Fibroblast of lung (primary cell): ENCODE measurements around the gene CENPP. TPM values are rescaled to one million over a fixed set of nuclear protein-coding genes. Genes with fewer than 3 reads are reported as not detected.
"Not testable (repeated sequence)": the region's sequence is repeated elsewhere in the genome, so short reads cannot be mapped to it uniquely, and the experiment has no call there.

ENCODE experiments used
- DNase-seq, 2 donors: peaks; one replicate each; pipeline versions ENCODE4 v3.0.0 to v3.0.0-alpha.2; 2010; ENCODE audit warnings: low read depth in 2 of 2
- H2AFZ ChIP-seq: 2 replicates; pipeline ENCODE4 v1.5.1; 2012; ENCODE audit warnings: low read length, control low read depth, inconsistent platforms
- H3K27ac ChIP-seq: 2 replicates; pipeline ENCODE4 v1.5.1; 2011; ENCODE audit warnings: low read length, control low read depth; ENCODE audit not compliant: insufficient read depth
- H3K27me3 ChIP-seq: 2 replicates; pipeline ENCODE4 v1.5.1; 2011; ENCODE audit warnings: mild to moderate bottlenecking, low read length; ENCODE audit not compliant: control insufficient read depth, insufficient read depth
- H3K36me3 ChIP-seq: 2 replicates; pipeline ENCODE4 v1.5.1; 2011; ENCODE audit warnings: low read length; ENCODE audit not compliant: control insufficient read depth, insufficient read depth
- H3K4me1 ChIP-seq: 2 replicates; pipeline ENCODE4 v1.5.1; 2011; ENCODE audit warnings: low read length; ENCODE audit not compliant: control insufficient read depth, insufficient read depth; ENCODE audit errors: extremely low read depth
- H3K4me2 ChIP-seq: 2 replicates; pipeline ENCODE4 v1.5.1; 2011; ENCODE audit warnings: low read length, control low read depth; ENCODE audit not compliant: insufficient read depth; ENCODE audit errors: extremely low read depth
- H3K4me3 ChIP-seq, 4 experiments: fragments of 200-600 bp in 1 of 4; sonication (generic) in 1 of 4; replicated peaks in 1 of 4; 2 replicates each; pipeline ENCODE4 v1.5.1; 2011 to 2016; ENCODE audit warnings: low read length in 4 of 4, low read depth in 3 of 4, mild to moderate bottlenecking in 3 of 4, control low read depth in 2 of 4, inconsistent platforms in 1 of 4, mixed read lengths in 1 of 4; ENCODE audit not compliant: insufficient read depth in 1 of 4; ENCODE audit errors: control extremely low read depth in 1 of 4
- H3K79me2 ChIP-seq: 2 replicates; pipeline ENCODE4 v1.5.1; 2012; ENCODE audit warnings: mild to moderate bottlenecking, low read length, inconsistent platforms; ENCODE audit not compliant: control insufficient read depth, insufficient read depth
- H3K9ac ChIP-seq: 2 replicates; pipeline ENCODE4 v1.5.1; 2011; ENCODE audit warnings: mild to moderate bottlenecking, low read length, control low read depth; ENCODE audit not compliant: insufficient read depth
- H3K9me3 ChIP-seq: 2 replicates; pipeline ENCODE4 v1.5.1; 2012; ENCODE audit warnings: low read depth, low read length; ENCODE audit not compliant: control insufficient read depth, insufficient read depth
- H4K20me1 ChIP-seq: 2 replicates; pipeline ENCODE4 v1.5.1; 2011; ENCODE audit warnings: low read length; ENCODE audit not compliant: control insufficient read depth, insufficient read depth; ENCODE audit errors: extremely low read depth
- EZH2 ChIP-seq: IDR thresholded peaks from 2 replicates; pipeline ENCODE4 v1.5.1; 2012; ENCODE audit warnings: low read length, control low read depth, mild to moderate bottlenecking; ENCODE audit errors: missing control alignments
- polyA plus RNA-seq, 2 donors: library from polyadenylated mRNA; depleted of rRNA in 1 of 2; stranded (reverse) in 1 of 2; unstranded in 1 of 2; fragments of >200 nt; gene quantifications; 2 replicates each; pipeline ENCODE4 v1.2.1, GENCODE V29; 2011 to 2012; ENCODE audit warnings: missing spikeins in 1 of 2
- total RNA-seq: library from RNA; depleted of rRNA; stranded (reverse); fragments of >200 nt; gene quantifications from 2 replicates; pipeline ENCODE4 v1.2.1, GENCODE V29; 2014
- TF ChIP-seq, protein P1 (sequence below), 2 donors: IDR thresholded peaks in 1 of 2; conservative IDR thresholded peaks in 1 of 2; 1 replicate in 1 of 2; 2 replicates in 1 of 2; pipeline ENCODE4 v1.5.1; 2011 to 2012; ENCODE audit warnings: low read length in 2 of 2, control low read depth in 1 of 2, inconsistent platforms in 1 of 2, low read depth in 1 of 2, mild to moderate bottlenecking in 1 of 2

Gene CENPP
- total and polyA plus RNA-seq, 2 donors (not counting 1 experiment from before 2014, with no cell fraction given), result 1.7 to 2.4 TPM

DNA sequence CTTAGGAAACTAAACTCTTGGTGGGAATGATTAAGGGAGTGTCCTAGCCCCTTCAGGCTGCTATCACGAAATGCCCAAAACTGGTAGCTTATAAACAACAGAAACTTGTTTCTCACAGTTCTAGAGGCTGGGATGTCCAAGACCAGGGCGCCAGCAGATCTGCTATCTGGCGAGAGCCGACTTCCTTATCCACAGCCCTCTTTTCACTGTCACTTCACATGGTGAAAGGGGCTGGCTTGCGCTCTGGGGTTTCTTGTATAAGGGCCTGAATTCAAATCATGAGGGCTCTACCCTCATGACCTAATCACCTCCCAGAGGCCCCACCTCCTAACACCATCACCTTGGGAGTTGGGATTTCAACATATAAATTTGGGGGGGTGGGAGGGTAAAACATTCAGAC, 295.1 kb downstream of the CENPP start:
- Histone ChIP-seq H3K4me3 (no peak overlapping the region), H3K79me2 (no peaks in the 10 kb centered on the region), H4K20me1 (no peaks in the 10 kb centered on the region), H3K9me3 (no peaks in the 10 kb centered on the region), H3K9ac (no peak overlapping the region), H3K4me2 (no peak overlapping the region), H3K36me3 (peaks cover 8% of the 10 kb centered on the region), H2AFZ (no peak overlapping the region), H3K4me1 (peaks cover 9% of the 10 kb centered on the region), H3K27ac (no peak overlapping the region), H3K27me3 (no peaks in the 10 kb centered on the region)
- no peak for DNase-seq
- TF ChIP-seq, protein P1, sequence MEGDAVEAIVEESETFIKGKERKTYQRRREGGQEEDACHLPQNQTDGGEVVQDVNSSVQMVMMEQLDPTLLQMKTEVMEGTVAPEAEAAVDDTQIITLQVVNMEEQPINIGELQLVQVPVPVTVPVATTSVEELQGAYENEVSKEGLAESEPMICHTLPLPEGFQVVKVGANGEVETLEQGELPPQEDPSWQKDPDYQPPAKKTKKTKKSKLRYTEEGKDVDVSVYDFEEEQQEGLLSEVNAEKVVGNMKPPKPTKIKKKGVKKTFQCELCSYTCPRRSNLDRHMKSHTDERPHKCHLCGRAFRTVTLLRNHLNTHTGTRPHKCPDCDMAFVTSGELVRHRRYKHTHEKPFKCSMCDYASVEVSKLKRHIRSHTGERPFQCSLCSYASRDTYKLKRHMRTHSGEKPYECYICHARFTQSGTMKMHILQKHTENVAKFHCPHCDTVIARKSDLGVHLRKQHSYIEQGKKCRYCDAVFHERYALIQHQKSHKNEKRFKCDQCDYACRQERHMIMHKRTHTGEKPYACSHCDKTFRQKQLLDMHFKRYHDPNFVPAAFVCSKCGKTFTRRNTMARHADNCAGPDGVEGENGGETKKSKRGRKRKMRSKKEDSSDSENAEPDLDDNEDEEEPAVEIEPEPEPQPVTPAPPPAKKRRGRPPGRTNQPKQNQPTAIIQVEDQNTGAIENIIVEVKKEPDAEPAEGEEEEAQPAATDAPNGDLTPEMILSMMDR (conservative IDR thresholded peaks at IDR 0.05 in 1 of 2, IDR thresholded peaks at IDR 0.05 in 1 of 2; ENCODE audit: low read depth in 1 of 2, low read length in 2 of 2), result no peak
- no peak for TF ChIP-seq EZH2

DNA sequence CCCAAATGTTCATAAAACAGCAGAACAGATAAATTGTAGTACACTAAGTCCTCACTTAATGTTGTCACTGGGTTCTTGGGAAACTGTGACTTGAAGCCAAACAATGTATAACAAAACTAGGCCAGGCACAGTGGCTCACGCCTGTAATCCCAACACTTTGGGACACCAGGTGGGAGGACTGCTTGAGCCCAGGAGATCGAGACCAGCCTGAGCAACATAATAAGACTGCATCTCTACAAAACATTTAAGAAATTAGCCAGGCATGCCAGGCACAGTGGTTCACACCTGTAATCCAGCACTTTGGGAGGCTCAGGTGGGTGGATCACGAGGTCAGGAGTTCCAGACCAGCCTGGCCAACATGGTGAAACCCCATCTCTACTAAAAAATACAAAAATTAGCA, 298.2 kb downstream of the CENPP start:
- not testable (repeated sequence) for DNase-seq, H3K36me3 ChIP-seq, H3K27ac ChIP-seq, H3K9me3 ChIP-seq, H3K27me3 ChIP-seq, H3K9ac ChIP-seq, H3K4me1 ChIP-seq, H2AFZ ChIP-seq, H4K20me1 ChIP-seq, H3K4me3 ChIP-seq, H3K79me2 ChIP-seq, H3K4me2 ChIP-seq

DNA sequence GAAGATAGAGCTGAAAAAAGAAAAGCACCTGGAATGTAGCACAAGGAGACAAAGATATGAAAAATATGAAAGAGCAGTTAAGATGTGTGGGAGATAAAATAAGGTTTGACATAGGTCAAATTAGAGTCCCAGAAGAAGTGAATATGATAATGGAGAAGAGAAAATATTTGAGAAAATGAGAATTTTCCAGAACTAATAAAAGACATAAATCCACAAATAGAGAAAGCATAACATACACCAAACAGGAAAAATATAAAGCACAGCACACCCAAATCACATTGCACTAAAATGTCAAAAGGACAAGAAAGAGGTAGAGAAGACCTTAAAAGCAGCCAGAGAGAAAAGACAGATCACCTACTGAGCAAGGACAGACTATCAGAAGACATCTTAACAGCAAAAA, 300.7 kb downstream of the CENPP start:
- Histone ChIP-seq H3K27ac (no peak overlapping the region), H2AFZ (no peak overlapping the region), H3K9ac (no peak overlapping the region), H3K4me2 (no peak overlapping the region), H3K27me3 (no peaks in the 10 kb centered on the region), H3K79me2 (no peaks in the 10 kb centered on the region), H3K9me3 (no peaks in the 10 kb centered on the region), H4K20me1 (no peaks in the 10 kb centered on the region), H3K4me3 (no peak overlapping the region), H3K36me3 (peaks cover under 1% of the 10 kb centered on the region), H3K4me1 (no peaks in the 10 kb centered on the region)
- DNase-seq, result no peak
- TF ChIP-seq EZH2, result no peak
- TF ChIP-seq, protein P1 (conservative IDR thresholded peaks at IDR 0.05 in 1 of 2, IDR thresholded peaks at IDR 0.05 in 1 of 2; ENCODE audit: low read depth in 1 of 2, low read length in 2 of 2), result no peak
